K562 (cell line): ENCODE data around the gene PSMA6. TPM values are rescaled to one million over a fixed set of nuclear protein-coding genes. Genes with fewer than 3 reads are reported as not detected.

Experiments used
- CHD4 ChIP-seq: fragments of 200-600 bp; sonication (generic); IDR thresholded peaks from 3 replicates; pipeline ENCODE4 v1.6.1; 2012; ENCODE audit warnings: low read depth, mild to moderate bottlenecking, mixed read lengths, low read length, inconsistent platforms; ENCODE audit not compliant: insufficient read depth, insufficient replicate concordance, poor library complexity, severe bottlenecking
- HDAC2 ChIP-seq: fragments of 450-650 bp; IDR thresholded peaks from 2 replicates; pipeline ENCODE4 v1.6.1; 2016; ENCODE audit warnings: mild to moderate bottlenecking
- NRF1 ChIP-seq, 2 experiments: fragments of 450-650 bp; IDR thresholded peaks in 1 of 2; conservative IDR thresholded peaks in 1 of 2; 2 replicates each; pipeline ENCODE4 v1.6.1; 2014; ENCODE audit warnings: mild to moderate bottlenecking in 2 of 2
- PHF8 ChIP-seq: fragments of 200-600 bp; sonication (generic); IDR thresholded peaks from 2 replicates; pipeline ENCODE4 v1.6.1; 2012; ENCODE audit warnings: mixed run types, mild to moderate bottlenecking, inconsistent platforms, low read length, moderate library complexity, borderline replicate concordance
- RBM25 ChIP-seq: fragments of 200-400 bp; formaldehyde crosslinking; IDR thresholded peaks from 2 replicates; pipeline ENCODE4 v1.6.1; 2018; ENCODE audit warnings: low read length, low read depth, moderate library complexity; ENCODE audit not compliant: severe bottlenecking
- SMARCB1 ChIP-seq: IDR thresholded peaks from 2 replicates; pipeline ENCODE4 v1.6.1; 2011; ENCODE audit warnings: improper control_type of control experiment, low read depth; ENCODE audit not compliant: insufficient read length
- SMC3 ChIP-seq: conservative IDR thresholded peaks from 2 replicates; pipeline ENCODE4 v1.6.1; 2011; ENCODE audit warnings: low read depth, low read length, improper control_type of control experiment; ENCODE audit not compliant: insufficient read depth
- STAG1 ChIP-seq: sonication (generic); formaldehyde crosslinking; IDR thresholded peaks from 2 replicates; pipeline ENCODE4 v1.5.0; 2020; ENCODE audit warnings: missing genetic modification reagents, borderline replicate concordance
- ZNF212 ChIP-seq: fragments of 450-650 bp; formaldehyde crosslinking; IDR thresholded peaks from 2 replicates; pipeline ENCODE4 v1.4.0; 2020; ENCODE audit warnings: mild to moderate bottlenecking
- ZNF24 ChIP-seq: fragments of 450-650 bp; IDR thresholded peaks from 2 replicates; pipeline ENCODE4 v1.6.1; 2016
- ZNF707 ChIP-seq: fragments of 250-450 bp; sonication (Bioruptor Pico); conservative IDR thresholded peaks from 2 replicates; pipeline ENCODE4 v1.8.0; 2022; ENCODE audit warnings: inconsistent platforms, mild to moderate bottlenecking, moderate library complexity
- polyA plus RNA-seq, 8 experiments: library from polyadenylated mRNA; depleted of rRNA in 4 of 8; stranded (reverse) in 5 of 8; unstranded in 3 of 8; fragments of >200 nt; fragmentation: Nextera tagmentation in 2 of 8; fragmentation: Illumina TruSeq in 1 of 8; extraction: Ambion mirVana in 2 of 8; extraction: Trizol in 1 of 8; gene quantifications; 2 replicates each; pipeline versions ENCODE4 v1.2.1 to v1.2.3, GENCODE V29; 2011 to 2014; ENCODE audit warnings: inconsistent platforms in 1 of 8, missing spikeins in 1 of 8
- total RNA-seq, 7 experiments: library from RNA; depleted of rRNA in 6 of 7; stranded (reverse); fragments of >200 nt in 6 of 7; fragmentation: Illumina TruSeq in 2 of 7; extraction: Trizol in 2 of 7; gene quantifications; 2 replicates each; pipeline versions ENCODE4 v1.2.1 to v1.2.3, GENCODE V29; 2011 to 2021; ENCODE audit warnings: low replicate concordance in 1 of 7
- TF ChIP-seq, protein P1 (sequence below): fragments of 450-650 bp; IDR thresholded peaks from 2 replicates; pipeline ENCODE4 v1.6.1; 2016; ENCODE audit warnings: antibody characterized with exemption
- TF ChIP-seq, protein P2 (sequence below): sonication (generic); formaldehyde crosslinking; IDR thresholded peaks from 2 replicates; pipeline ENCODE4 v1.8.1; 2023; ENCODE audit warnings: mild to moderate bottlenecking, missing genetic modification reagents, moderate library complexity
- TF ChIP-seq, protein P3 (sequence below): fragments of 250-450 bp; sonication (Bioruptor Pico); IDR thresholded peaks from 2 replicates; pipeline ENCODE4 v1.4.0; 2020; ENCODE audit warnings: mild to moderate bottlenecking, moderate library complexity

The PSMA6 gene
- total and polyA plus RNA-seq, 9 of the 15 experiments (the other 6 are each of a cell fraction or from before 2014, with no cell fraction given), result 210 to 952 (median 288) TPM

DNA sequence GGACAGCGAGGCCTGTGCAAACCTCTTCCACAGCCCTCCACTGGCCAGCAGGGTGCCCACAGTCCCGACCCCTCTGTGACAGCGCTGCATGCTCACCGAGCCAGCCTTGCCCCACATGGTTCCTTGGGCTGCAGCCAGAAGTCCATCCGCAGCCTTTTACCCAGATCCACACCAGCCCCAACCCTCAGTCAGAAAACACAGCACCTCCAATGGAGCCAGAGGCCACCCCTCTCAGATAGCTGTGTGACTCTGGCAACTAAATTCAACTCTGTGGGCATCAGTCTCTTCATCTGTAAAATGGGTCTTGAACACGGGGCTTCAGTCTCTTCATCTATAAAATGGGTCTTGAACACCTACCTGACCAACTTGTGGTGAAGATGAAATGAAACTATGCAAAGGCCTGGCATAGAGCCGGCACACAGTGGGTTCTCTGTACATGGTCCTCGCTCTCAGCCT is 74.4 kb downstream of the PSMA6 start (continued):
- TF ChIP-seq CHD4, result peak; percentile 71
- TF ChIP-seq, protein P1, sequence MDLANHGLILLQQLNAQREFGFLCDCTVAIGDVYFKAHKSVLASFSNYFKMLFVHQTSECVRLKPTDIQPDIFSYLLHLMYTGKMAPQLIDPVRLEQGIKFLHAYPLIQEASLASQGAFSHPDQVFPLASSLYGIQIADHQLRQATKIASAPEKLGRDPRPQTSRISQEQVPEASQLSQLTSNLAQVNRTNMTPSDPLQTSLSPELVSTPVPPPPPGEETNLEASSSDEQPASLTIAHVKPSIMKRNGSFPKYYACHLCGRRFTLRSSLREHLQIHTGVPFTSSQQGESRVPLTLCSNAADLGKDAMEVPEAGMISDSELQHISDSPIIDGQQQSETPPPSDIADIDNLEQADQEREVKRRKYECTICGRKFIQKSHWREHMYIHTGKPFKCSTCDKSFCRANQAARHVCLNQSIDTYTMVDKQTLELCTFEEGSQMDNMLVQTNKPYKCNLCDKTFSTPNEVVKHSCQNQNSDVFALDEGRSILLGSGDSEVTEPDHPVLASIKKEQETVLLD, result no peak
- TF ChIP-seq, protein P2, sequence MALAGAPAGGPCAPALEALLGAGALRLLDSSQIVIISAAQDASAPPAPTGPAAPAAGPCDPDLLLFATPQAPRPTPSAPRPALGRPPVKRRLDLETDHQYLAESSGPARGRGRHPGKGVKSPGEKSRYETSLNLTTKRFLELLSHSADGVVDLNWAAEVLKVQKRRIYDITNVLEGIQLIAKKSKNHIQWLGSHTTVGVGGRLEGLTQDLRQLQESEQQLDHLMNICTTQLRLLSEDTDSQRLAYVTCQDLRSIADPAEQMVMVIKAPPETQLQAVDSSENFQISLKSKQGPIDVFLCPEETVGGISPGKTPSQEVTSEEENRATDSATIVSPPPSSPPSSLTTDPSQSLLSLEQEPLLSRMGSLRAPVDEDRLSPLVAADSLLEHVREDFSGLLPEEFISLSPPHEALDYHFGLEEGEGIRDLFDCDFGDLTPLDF (CRISPR knock-in tag), result no peak
- no peak for TF ChIP-seq NRF1 (conservative IDR thresholded peaks at IDR 0.05 in 1 of 2, IDR thresholded peaks at IDR 0.05 in 1 of 2)
- TF ChIP-seq RBM25, result peak; percentile 94
- no peak for TF ChIP-seq ZNF212 (CRISPR knock-in tag)
- TF ChIP-seq ZNF707 (CRISPR knock-in tag), result no peak
- no peak for TF ChIP-seq ZNF24
- no peak for TF ChIP-seq SMC3
- no peak for TF ChIP-seq PHF8
- TF ChIP-seq STAG1, result no peak
- no peak for TF ChIP-seq SMARCB1
- TF ChIP-seq, protein P3, sequence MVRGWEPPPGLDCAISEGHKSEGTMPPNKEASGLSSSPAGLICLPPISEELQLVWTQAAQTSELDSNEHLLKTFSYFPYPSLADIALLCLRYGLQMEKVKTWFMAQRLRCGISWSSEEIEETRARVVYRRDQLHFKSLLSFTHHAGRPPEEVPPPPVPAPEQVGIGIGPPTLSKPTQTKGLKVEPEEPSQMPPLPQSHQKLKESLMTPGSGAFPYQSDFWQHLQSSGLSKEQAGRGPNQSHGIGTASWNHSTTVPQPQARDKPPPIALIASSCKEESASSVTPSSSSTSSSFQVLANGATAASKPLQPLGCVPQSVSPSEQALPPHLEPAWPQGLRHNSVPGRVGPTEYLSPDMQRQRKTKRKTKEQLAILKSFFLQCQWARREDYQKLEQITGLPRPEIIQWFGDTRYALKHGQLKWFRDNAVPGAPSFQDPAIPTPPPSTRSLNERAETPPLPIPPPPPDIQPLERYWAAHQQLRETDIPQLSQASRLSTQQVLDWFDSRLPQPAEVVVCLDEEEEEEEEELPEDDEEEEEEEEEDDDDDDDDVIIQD (CRISPR knock-in tag), result no peak
- peak; percentile 75; the same call in 1 of the 2 replicates for TF ChIP-seq HDAC2
